GM21447 (cell line): Measurements from ENCODE around the gene DHODH.

Experiments
- ATAC-seq: cut with Tn5 transposase; IDR thresholded peaks from one replicate; pipeline ENCODE4 v1.9.1; 2021; ENCODE audit not compliant: unreplicated experiment

Gene DHODH

GRCh38 chr16:72013389-72013788 is 4.8 kb downstream of the DHODH start:
- no peak for ATAC-seq

DNA sequence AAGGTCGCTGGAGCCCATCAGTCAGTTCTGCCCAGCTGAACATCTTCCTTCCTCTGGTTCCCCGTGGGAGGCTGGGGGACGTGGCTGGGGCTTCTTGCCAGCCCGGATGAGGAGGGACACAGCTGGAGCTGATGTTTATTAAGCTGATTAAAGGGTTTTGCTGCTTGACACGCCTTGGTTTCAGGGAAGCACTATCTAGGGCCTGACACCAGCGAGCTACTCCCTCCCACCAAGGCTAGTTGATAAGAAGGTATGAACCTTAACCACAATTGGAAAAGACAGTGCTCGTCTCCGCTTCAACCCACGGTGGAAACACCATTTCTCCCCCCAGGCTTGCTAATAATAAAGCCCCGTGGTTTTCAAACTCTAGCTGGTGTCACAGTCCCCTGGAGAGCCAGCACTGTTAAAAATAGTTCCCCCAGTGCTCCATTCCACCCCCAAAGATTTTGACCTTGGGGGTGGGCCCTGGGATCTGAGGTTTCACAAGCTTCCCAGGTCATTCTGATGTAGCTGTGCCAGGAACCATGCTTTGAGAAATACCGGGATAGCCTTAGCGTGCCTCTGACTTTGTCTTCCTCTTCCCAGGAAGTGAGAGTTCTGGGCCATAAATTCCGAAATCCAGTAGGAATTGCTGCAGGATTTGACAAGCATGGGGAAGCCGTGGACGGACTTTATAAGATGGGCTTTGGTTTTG is 5.5 kb downstream of the DHODH start:
- no peak for ATAC-seq

DNA sequence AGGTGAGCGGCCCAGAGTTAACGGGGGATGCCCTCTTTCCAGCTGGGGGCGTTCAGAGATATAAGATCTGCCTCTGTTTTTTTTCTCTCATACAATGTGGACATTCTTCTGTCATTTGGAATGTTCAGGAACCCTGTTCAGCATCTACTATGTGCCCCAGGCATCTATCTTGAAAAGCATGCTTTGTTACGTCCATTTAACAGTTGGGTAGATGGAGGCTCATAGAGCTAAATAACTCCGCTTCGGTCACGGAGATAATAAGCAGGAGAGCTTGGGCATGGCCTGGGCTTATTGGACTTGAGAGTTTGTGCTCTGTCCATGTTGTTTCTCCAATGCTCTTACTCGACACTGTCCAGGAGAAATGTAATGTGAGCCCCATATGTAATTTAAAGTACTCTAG is 6.1 kb downstream of the DHODH start:
- no peak for ATAC-seq

DNA sequence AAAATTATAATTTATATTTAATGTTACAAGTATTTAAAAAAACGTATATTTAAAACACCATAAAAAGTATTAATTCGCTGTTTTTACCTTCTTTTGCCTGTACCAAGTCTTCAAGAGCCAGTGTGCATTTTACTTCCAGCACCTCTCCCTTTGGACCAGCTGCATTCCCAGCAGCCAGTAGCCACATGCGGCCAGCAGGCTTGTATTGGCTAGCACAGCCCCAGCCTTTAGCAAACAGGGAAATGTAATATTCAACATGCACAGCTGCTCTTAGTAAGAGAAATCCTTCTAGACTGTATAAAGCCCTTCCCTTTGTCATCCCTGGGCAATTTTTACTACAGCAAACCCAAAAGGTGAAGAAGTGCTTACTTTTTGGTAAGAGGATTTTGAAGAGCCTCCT is 6.6 kb downstream of the DHODH start:
- no peak for ATAC-seq

- ATAC-seq = no peak
These were observed 9.9 kb downstream of the DHODH start for GRCh38 chr16:72018470-72018869.

GRCh38 chr16:72021043-72021442 is 12.5 kb downstream of the DHODH start:
- ATAC-seq = no peak

DNA sequence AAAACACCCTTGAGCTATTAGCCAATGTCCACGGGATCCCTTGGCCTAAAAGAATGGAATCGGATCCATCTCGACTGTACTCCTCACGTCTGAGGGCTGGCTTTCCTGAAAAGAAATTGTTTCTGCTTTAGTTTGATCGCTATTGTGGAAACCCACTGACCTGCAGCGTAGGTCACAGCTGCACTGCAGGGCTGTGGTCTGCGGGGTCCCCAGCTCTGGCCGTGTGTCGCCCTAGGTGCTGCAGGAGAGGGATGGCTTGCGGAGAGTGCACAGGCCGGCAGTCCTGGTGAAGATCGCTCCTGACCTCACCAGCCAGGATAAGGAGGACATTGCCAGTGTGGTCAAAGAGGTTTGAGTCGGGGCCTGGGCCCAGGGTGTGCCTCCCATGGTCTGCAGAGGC is 13.6 kb downstream of the DHODH start:
- ATAC-seq = no peak

- ATAC-seq = no peak
These were observed 15.4 kb downstream of the DHODH start for GRCh38 chr16:72023962-72024361.

DNA sequence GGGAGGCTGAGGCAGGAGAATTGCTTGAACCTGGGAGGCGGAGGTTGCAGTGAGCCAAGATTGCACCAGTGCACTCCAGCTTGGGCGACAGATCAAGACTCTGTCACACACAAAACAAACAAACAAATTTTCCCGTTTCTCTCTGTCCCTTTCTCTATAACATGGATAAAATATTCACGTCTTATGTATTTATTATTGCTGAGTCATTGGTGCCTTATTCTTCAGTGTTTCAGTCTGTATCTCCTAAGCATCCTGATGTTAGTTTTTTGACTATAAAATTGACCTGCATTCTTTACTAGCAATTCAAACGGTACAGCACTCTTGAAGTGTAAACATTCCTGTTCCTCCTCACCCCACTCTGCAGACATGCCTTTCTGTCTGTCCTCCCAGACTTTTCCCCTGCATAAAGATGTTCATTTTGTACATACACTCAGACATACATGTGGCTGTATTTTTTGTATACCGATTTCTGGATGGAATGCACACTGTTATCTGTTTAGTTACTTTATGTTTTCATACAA is 16.4 kb downstream of the DHODH start:
- ATAC-seq = no peak

DNA sequence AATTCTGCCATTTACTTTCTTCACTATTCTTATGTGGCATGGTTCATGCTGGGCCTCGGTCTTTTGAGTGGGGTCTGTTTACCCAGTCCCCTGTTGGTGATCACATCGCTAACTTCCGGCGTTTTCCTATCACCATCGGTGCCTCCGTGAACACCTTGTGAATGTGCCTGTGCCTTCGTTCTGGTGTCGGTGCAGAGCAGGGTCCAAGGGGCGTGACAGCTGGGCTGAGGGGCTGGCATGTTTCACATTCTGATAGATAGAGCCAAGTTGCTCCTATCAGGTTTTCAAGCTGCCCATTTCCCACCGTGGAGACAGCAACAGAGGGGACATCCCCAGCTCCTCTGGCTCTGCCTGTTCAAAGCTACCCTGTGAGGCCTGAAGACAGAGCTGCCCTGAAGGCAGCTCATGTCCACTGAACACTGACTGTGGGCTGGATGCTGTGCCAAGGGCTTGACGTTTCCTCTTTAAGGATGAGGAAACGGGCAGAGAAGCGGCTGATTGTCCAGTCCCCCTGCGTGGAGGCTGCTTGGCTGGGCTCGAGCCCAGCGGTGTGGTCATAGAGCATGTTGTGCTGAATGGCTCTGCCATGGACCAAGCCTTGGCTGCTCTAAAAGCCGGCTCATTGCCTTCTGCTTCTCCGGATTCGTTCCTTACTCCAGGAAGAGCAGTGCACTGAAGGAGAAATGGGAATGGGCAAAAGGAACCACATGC is 17.0 kb downstream of the DHODH start:
- no peak for ATAC-seq

- ATAC-seq = no peak
These were observed 19.3 kb downstream of the DHODH start for GRCh38 chr16:72027669-72028378.

DNA sequence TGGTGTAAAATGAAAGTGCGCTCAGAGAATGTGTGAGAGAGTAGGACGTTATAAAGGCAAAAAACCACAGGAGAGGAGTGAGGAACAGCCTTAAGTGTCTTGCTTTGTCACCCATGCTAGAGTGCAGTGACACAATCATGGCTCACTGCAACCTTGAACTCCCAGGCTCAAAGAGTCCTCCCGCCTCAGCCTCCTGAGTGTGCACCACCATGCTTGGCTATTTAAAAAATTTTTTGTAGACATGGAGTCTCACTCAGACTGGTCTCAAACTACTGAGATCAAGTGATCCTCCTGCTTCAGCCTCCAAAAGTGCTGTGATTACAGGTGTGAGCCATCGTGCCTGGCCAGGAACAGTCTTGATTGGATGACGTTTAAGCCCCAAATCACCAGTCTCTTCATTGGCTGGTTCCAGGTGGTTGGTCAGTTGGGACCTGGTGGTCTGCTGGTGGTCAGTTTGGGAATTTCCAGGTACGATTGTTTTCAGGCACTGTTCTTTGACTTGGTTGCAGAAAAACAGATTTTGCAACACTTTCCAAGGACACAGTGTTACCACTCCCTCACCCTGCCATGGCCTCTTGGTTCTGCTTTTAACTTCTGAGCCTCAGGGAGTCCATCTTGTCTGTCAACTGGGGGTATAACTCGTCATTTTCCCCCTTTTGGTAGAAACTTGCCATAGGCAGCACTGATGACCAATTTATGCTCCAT is 21.2 kb downstream of the DHODH start:
- no peak for ATAC-seq

DNA sequence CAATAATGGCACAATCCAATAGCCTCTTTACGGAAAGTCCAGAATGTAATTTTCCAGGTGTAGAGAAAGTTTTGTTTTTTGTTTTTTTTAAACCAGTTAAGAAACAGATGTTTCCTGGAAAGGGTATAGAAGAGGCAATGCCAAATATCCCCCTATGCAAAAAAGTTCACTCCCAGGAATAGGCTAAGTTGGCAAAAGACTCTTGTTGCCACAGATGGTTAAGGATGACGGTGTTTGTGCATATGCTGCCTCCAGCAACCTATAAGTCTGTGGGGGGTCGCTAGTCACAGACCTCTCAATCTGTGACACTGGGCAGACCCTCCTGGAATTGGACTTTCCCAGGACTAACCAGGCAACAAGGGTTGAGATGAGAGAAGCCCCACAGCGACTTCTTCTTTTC is 24.9 kb downstream of the DHODH start:
- no peak for ATAC-seq

GRCh38 chr16:72036098-72036497 is 27.6 kb downstream of the DHODH start:
- no peak for ATAC-seq

- no peak for ATAC-seq
These were observed 33.7 kb downstream of the DHODH start for GRCh38 chr16:72042157-72042660.

DNA sequence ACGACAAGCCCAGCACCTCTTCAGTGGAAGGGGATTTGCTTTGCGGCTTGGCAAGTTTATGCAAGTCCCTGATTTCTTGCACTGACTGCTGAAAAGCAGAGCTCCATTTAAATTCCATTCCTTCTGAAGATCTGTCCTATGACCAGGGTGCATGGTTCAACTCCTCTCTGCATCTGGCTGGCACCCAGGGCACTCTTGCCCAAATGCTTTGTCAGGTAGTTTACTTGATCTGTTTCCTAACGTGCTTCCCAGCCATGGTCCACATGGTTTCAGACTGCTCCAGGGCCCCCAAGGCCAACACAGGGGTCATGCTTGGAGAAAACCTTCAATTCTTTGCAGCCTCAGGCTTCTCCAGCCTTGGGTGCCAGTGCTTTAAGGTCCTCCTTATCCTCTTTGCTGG is 34.5 kb downstream of the DHODH start:
- ATAC-seq = no peak

- no peak for ATAC-seq
These were observed 35.0 kb downstream of the DHODH start for GRCh38 chr16:72043539-72043938.

GRCh38 chr16:72044296-72044695 is 35.8 kb downstream of the DHODH start:
- ATAC-seq = no peak

DNA sequence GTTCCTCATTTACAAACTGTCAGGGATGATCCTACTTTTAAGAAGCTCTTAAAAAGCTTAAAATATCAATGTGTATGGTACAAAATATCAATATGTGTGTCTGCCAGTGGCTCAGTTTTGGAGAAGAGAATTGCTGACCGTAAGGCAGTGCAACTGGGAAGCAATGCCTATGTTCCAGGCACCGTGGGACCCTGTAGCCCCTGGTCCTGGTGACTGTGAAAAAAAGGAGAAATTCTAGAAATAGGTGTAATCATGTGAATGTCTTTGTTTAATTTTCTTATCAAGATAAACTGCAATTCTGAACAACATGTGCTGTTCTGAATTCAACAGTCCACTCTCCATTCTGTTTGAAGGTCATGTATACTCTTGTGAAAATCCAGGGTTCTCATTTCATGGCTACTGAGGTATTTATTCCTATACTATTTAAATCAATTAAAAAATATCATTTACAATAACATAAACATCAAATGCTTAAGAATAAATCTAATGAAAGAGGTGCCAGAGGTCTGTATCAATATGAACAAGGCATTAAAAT is 36.3 kb downstream of the DHODH start:
- ATAC-seq = no peak

DNA sequence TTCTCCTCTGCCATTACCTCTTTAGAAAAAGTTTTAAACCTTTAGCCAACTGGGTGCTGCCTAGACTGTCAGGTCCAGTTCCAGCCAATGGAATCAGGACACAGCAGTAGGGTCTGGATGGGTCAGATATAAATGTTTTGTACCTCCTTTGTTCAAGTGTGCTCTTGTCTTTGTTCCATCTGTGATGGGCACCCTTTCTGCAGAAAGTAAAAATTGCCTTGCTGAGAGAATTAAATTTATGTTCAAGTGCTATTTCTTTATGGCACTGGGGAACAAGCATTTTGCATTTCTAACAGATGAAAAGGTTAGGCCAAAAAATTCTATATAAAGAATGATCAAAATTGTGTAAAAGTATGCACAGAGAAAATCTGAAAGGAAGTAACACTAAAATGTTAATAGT is 40.6 kb downstream of the DHODH start:
- ATAC-seq = no peak
